ENCODE results near the gene NRAP.

NRAP gene

GRCh38 chr10:113581092-113581491 lies 82.7 kb downstream of the NRAP start:
- H3F3A ChIP-seq (ENCODE audit: insufficient read depth, low read length) = no peaks in the 10 kb centered on the region
- H3K36me3 ChIP-seq (ENCODE audit: insufficient read depth, low read length) = no peaks in the 10 kb centered on the region
- H3K9me3 ChIP-seq (ENCODE audit: low read length) = no peaks in the 10 kb centered on the region
- H3K4me3 ChIP-seq (ENCODE audit: low read depth, low read length, poor library complexity, severe bottlenecking) = no peak overlapping the region
- no peaks in the 10 kb centered on the region for H3K9me2 ChIP-seq (ENCODE audit: low read depth, low read length)
- no peaks in the 10 kb centered on the region for H4K20me1 ChIP-seq (ENCODE audit: insufficient read depth, low read length)
- no peak overlapping the region for H3K27ac ChIP-seq (ENCODE audit: low read depth, low read length, poor library complexity, severe bottlenecking)
- TF ChIP-seq EZH2 (IDR thresholded peaks at IDR 0.05; ENCODE audit: borderline replicate concordance, low read length) (no peak), CTCF (IDR thresholded peaks at IDR 0.05; ENCODE audit: low read length) (no peak)
- no peak overlapping the region for H3K9ac ChIP-seq (ENCODE audit: low read length)
- no peaks in the 10 kb centered on the region for H3K27me3 ChIP-seq (ENCODE audit: insufficient read depth, low read length)
- no peak overlapping the region for H2AFZ ChIP-seq (ENCODE audit: low read length)
- H3K4me2 ChIP-seq (ENCODE audit: low read length) = no peak overlapping the region
- H3K4me1 ChIP-seq (ENCODE audit: insufficient read depth, low read length, severe bottlenecking) = no peaks in the 10 kb centered on the region
- no peaks in the 10 kb centered on the region for H3K79me2 ChIP-seq (ENCODE audit: insufficient read depth, low read length)

GRCh38 chr10:113578773-113579172 lies 85.1 kb downstream of the NRAP start:
- no peak overlapping the region for H3K4me2 ChIP-seq (ENCODE audit: low read length)
- no peak overlapping the region for H3K9ac ChIP-seq (ENCODE audit: low read length)
- H3K4me1 ChIP-seq (ENCODE audit: insufficient read depth, low read length, severe bottlenecking) = no peaks in the 10 kb centered on the region
- no peaks in the 10 kb centered on the region for H3K9me2 ChIP-seq (ENCODE audit: low read depth, low read length)
- H3K9me3 ChIP-seq (ENCODE audit: low read length) = no peaks in the 10 kb centered on the region
- no peak overlapping the region for H2AFZ ChIP-seq (ENCODE audit: low read length)
- no peak overlapping the region for H3K4me3 ChIP-seq (ENCODE audit: low read depth, low read length, poor library complexity, severe bottlenecking)
- H3F3A ChIP-seq (ENCODE audit: insufficient read depth, low read length) = no peaks in the 10 kb centered on the region
- H3K27ac ChIP-seq (ENCODE audit: low read depth, low read length, poor library complexity, severe bottlenecking) = no peak overlapping the region
- no peaks in the 10 kb centered on the region for H3K36me3 ChIP-seq (ENCODE audit: insufficient read depth, low read length)
- TF ChIP-seq CTCF (IDR thresholded peaks at IDR 0.05; ENCODE audit: low read length) = no peak
- TF ChIP-seq EZH2 (IDR thresholded peaks at IDR 0.05; ENCODE audit: borderline replicate concordance, low read length) = no peak
- H3K79me2 ChIP-seq (ENCODE audit: insufficient read depth, low read length) = no peaks in the 10 kb centered on the region
- no peaks in the 10 kb centered on the region for H4K20me1 ChIP-seq (ENCODE audit: insufficient read depth, low read length)
- H3K27me3 ChIP-seq (ENCODE audit: insufficient read depth, low read length) = no peaks in the 10 kb centered on the region

- Histone ChIP-seq H3K4me2 (ENCODE audit: low read length) (no peak overlapping the region), H3K36me3 (ENCODE audit: insufficient read depth, low read length) (no peaks in the 10 kb centered on the region), H3K79me2 (ENCODE audit: insufficient read depth, low read length) (no peaks in the 10 kb centered on the region), H3K9me3 (ENCODE audit: low read length) (no peaks in the 10 kb centered on the region), H4K20me1 (ENCODE audit: insufficient read depth, low read length) (no peaks in the 10 kb centered on the region), H3K9ac (ENCODE audit: low read length) (no peak overlapping the region), H3K9me2 (ENCODE audit: low read depth, low read length) (no peaks in the 10 kb centered on the region), H3K27ac (ENCODE audit: low read depth, low read length, poor library complexity, severe bottlenecking) (no peak overlapping the region), H3F3A (ENCODE audit: insufficient read depth, low read length) (no peaks in the 10 kb centered on the region), H2AFZ (ENCODE audit: low read length) (no peak overlapping the region), H3K4me3 (ENCODE audit: low read depth, low read length, poor library complexity, severe bottlenecking) (no peak overlapping the region), H3K4me1 (ENCODE audit: insufficient read depth, low read length, severe bottlenecking) (no peaks in the 10 kb centered on the region), H3K27me3 (ENCODE audit: insufficient read depth, low read length) (no peaks in the 10 kb centered on the region)
- no peak for TF ChIP-seq EZH2 (IDR thresholded peaks at IDR 0.05; ENCODE audit: borderline replicate concordance, low read length)
- TF ChIP-seq CTCF (IDR thresholded peaks at IDR 0.05; ENCODE audit: low read length) = no peak
These were observed 87.0 kb downstream of the NRAP start for GRCh38 chr10:113576852-113577251.
